Measurements from ENCODE around the gene BTRC. TPM values are rescaled to one million over a fixed set of nuclear protein-coding genes. Genes with fewer than 3 reads are reported as not detected.
"Not testable (repeated sequence)": the region's sequence is repeated elsewhere in the genome, so short reads cannot be mapped to it uniquely, and the experiment has no call there.

Gene BTRC
- total and polyA plus RNA-seq, 7 donors, result 2.4 to 32.6 (median 9.4) TPM

- WGBS, 2 donors, result 94 to 97% methylated on average over 2 of the region's 2 CpGs
- DNase-seq, result no peak
Observed at GRCh38 chr10:101405001-101405400, 51.0 kb downstream of the BTRC start.

GRCh38 chr10:101411598-101411997 lies 57.6 kb downstream of the BTRC start:
- intact Hi-C loops (cut with DNase I), result no loop called here
- Histone ChIP-seq H3K27ac (no peak overlapping the region), H3K4me3 (no peak overlapping the region), H3K36me3 (peaks cover 0 to 14% (median 2%) of the 10 kb centered on the region in 4 donors), H3K4me1 (no peaks in the 10 kb centered on the region), H3K9me3 (peaks cover 0 to 1% (median 0%) of the 10 kb centered on the region in 4 donors), H3K27me3 (no peaks in the 10 kb centered on the region)
- no peak for TF ChIP-seq CTCF (IDR thresholded peaks at IDR 0.05)
- no peak for TF ChIP-seq POLR2A (IDR thresholded peaks at IDR 0.05)
- no peak for TF ChIP-seq EP300 (IDR thresholded peaks at IDR 0.05)
- TF ChIP-seq POLR2AphosphoS5 (IDR thresholded peaks at IDR 0.05), result no peak
- no peak for DNase-seq

More at GRCh38 chr10:101405001-101405400, 51.0 kb downstream of the BTRC start:
- Histone ChIP-seq H3K27me3 (no peaks in the 10 kb centered on the region), H3K36me3 (peaks cover 0 to 14% (median 2%) of the 10 kb centered on the region in 4 donors), H3K27ac (no peak overlapping the region), H3K4me1 (peaks cover 0 to 6% (median 3%) of the 10 kb centered on the region in 4 donors), H3K4me3 (no peak overlapping the region), H3K9me3 (no peaks in the 10 kb centered on the region)
- intact Hi-C loops (cut with DNase I), result no loop called here
- no peak for TF ChIP-seq EP300 (IDR thresholded peaks at IDR 0.05)
- no peak for TF ChIP-seq POLR2A (IDR thresholded peaks at IDR 0.05)
- no peak for TF ChIP-seq CTCF (IDR thresholded peaks at IDR 0.05)
- TF ChIP-seq POLR2AphosphoS5 (IDR thresholded peaks at IDR 0.05), result no peak

- H3K4me3 ChIP-seq, result no peak overlapping the region
- intact Hi-C loops (cut with DNase I), result no loop called here
- H3K36me3 ChIP-seq, result peaks cover 0 to 4% (median under 1%) of the 10 kb centered on the region in 4 donors
- no peaks in the 10 kb centered on the region for H3K4me1 ChIP-seq
- peaks cover 0 to 1% (median 0%) of the 10 kb centered on the region in 4 donors for H3K9me3 ChIP-seq
- no peak overlapping the region for H3K27ac ChIP-seq
- TF ChIP-seq POLR2AphosphoS5 (IDR thresholded peaks at IDR 0.05) (no peak), CTCF (IDR thresholded peaks at IDR 0.05) (no peak), EP300 (IDR thresholded peaks at IDR 0.05) (no peak), POLR2A (IDR thresholded peaks at IDR 0.05) (no peak)
- 68 to 85% methylated on average over 2 of the region's 2 CpGs for WGBS, 2 donors
- no peak for DNase-seq
- no peaks in the 10 kb centered on the region for H3K27me3 ChIP-seq
Observed at GRCh38 chr10:101414034-101414433, 60.1 kb downstream of the BTRC start.

GRCh38 chr10:101415884-101416283 lies 61.9 kb downstream of the BTRC start:
- 91 to 92% methylated on average over 3 of the region's 3 CpGs for WGBS, 2 donors
- no peak overlapping the region for H3K27ac ChIP-seq
- H3K9me3 ChIP-seq, result peaks cover 0 to 1% (median 0%) of the 10 kb centered on the region in 4 donors
- no peaks in the 10 kb centered on the region for H3K27me3 ChIP-seq
- H3K4me1 ChIP-seq, result no peaks in the 10 kb centered on the region
- intact Hi-C loops (cut with DNase I), result no loop called here
- H3K4me3 ChIP-seq, result no peak overlapping the region
- H3K36me3 ChIP-seq, result no peaks in the 10 kb centered on the region
- DNase-seq, result no peak
- no peak for TF ChIP-seq CTCF (IDR thresholded peaks at IDR 0.05)
- TF ChIP-seq POLR2AphosphoS5 (IDR thresholded peaks at IDR 0.05), result no peak
- TF ChIP-seq EP300 (IDR thresholded peaks at IDR 0.05), result no peak
- TF ChIP-seq POLR2A (IDR thresholded peaks at IDR 0.05), result no peak

GRCh38 chr10:101421967-101422366 lies 68.0 kb downstream of the BTRC start:
- H3K9me3 ChIP-seq; H3K27me3 ChIP-seq; H3K4me3 ChIP-seq; intact Hi-C loops (cut with DNase I); H3K27ac ChIP-seq; DNase-seq; H3K4me1 ChIP-seq; H3K36me3 ChIP-seq: not testable (repeated sequence)
- 67 to 81% methylated on average over 1 of the region's 1 CpG for whole genome bisulfite sequencing, 2 donors

Measured in sigmoid colon (tissue), 7 donors.